ENCODE measurements around the gene RASSF5.

DNA sequence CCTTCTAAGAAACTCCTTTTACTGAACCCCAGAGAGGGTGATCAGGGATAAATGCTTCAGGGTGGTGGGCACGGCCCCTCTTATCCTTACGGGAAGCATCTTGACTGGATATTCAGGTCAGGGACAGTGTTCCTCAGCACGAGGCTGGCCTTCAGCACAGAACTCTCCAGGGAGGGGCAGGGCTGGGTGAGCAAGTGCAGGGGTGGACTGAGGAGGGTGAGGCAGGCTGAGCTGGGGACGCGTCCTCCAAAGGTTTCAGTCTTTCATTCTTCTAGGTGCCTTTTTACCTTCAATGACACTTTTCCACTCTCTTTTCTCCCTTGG is 52.3 kb downstream of the RASSF5 start:
- TF ChIP-seq CTCF (IDR thresholded peaks at IDR 0.05) (no peak), POLR2A (IDR thresholded peaks at IDR 0.05; ENCODE audit: low read depth) (no peak)
